ENCODE data around the gene PPARA. TPM values are rescaled to one million over a fixed set of nuclear protein-coding genes. Genes with fewer than 3 reads are reported as not detected.
"Not testable (repeated sequence)": the region's sequence is repeated elsewhere in the genome, so short reads cannot be mapped to it uniquely, and the experiment has no call there.

The PPARA gene
- total RNA-seq, 2 experiments from 2014 or later = 6.2 to 8.9 TPM

GRCh38 chr22:46262449-46263215 is 112.3 kb downstream of the PPARA start:
- Mint-ChIP-seq H3K4me3 (no peak overlapping the region), H3K4me1 (peaks cover 8% of the 10 kb centered on the region), H3K9me3 (ENCODE audit: low read depth) (no peaks in the 10 kb centered on the region), H3K36me3 (ENCODE audit: low read depth) (peaks cover 3% of the 10 kb centered on the region), H3K27ac (no peak overlapping the region), H3K27me3 (peaks cover 64% of the 10 kb centered on the region)
- intact Hi-C loops (cut with DNase I, micrococcal nuclease) = no loop called here
- ChIA-PET CTCF (no interaction called here), POLR2A (no interaction called here)
- ATAC-seq = peak; percentile 63
- DNase-seq = peak; percentile 72

DNA sequence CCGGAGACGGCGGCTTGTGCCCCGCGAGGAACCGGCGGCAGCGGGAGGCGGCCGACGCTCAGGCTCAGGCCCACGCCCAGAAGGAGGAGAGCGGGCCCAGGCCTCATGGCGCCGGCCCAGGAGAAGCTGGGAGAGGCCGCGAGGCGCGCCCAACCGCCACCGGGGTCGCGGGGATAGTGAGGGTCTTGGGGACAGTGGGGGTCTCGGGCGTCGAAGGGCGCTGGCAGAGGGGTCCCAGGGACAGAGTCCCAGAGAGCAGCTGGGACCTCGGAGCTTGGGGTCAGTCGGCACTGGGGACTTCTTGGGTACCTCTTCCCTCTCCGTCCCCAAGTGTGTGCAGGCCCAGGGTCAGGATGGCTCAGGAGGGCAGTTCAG is 112.9 kb downstream of the PPARA start, which contains the start of gene PKDREJ:
Gene PKDREJ (minus strand): TSS at position 128 of the 375 bp plus-strand sequence. CDS start 21 bp downstream, at position 107.
- CTCF ChIA-PET = no interaction called here
- peaks cover 9% of the 10 kb centered on the region for H3K4me1 Mint-ChIP-seq
- intact Hi-C loops (cut with DNase I, micrococcal nuclease) = no loop called here
- peaks cover 3% of the 10 kb centered on the region for H3K36me3 Mint-ChIP-seq (ENCODE audit: low read depth)
- H3K4me3 Mint-ChIP-seq = no peak within 1 kb of the TSS
- no peak for ATAC-seq
- no peaks in the 10 kb centered on the region for H3K9me3 Mint-ChIP-seq (ENCODE audit: low read depth)
- no peak within 1 kb of the TSS for H3K27ac Mint-ChIP-seq
- peaks cover 64% of the 10 kb centered on the region for H3K27me3 Mint-ChIP-seq
- POLR2A ChIA-PET = no interaction called here
- no peak for DNase-seq

DNA sequence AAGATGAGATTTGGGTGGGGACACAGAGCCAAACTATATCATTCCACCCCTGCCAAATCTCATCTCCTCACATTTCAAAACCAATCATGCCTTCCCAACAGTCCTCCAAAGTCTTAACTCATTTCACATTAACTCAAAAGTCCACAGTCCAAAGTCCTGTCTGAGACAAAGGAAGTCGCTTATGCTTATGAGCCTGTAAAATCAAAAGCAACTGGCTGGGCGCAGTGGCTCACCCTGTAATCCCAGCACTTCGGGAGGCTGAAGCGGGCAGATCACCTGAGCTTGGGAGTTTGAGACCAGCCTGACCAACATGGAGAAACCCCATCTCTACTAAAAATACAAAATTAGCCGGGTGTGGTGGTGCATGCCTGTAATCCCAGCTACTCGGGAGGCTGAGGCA is 114.2 kb downstream of the PPARA start:
- H3K4me3 Mint-ChIP-seq; DNase-seq; intact Hi-C loops (cut with DNase I, micrococcal nuclease); H3K9me3 Mint-ChIP-seq (ENCODE audit: low read depth); H3K36me3 Mint-ChIP-seq (ENCODE audit: low read depth); H3K27ac Mint-ChIP-seq; CTCF ChIA-PET; ATAC-seq; POLR2A ChIA-PET: not testable (repeated sequence)
- Mint-ChIP-seq H3K4me1 (peaks cover 12% of the 10 kb centered on the region), H3K27me3 (peaks cover 59% of the 10 kb centered on the region)

GRCh38 chr22:46265627-46266026 is 115.3 kb downstream of the PPARA start:
- DNase-seq; POLR2A ChIA-PET; H3K9me3 Mint-ChIP-seq (ENCODE audit: low read depth); intact Hi-C loops (cut with DNase I, micrococcal nuclease); CTCF ChIA-PET; ATAC-seq; H3K27ac Mint-ChIP-seq; H3K4me3 Mint-ChIP-seq; H3K36me3 Mint-ChIP-seq (ENCODE audit: low read depth): not testable (repeated sequence)
- H3K27me3 Mint-ChIP-seq = peaks cover 52% of the 10 kb centered on the region
- peaks cover 14% of the 10 kb centered on the region for H3K4me1 Mint-ChIP-seq

DNA sequence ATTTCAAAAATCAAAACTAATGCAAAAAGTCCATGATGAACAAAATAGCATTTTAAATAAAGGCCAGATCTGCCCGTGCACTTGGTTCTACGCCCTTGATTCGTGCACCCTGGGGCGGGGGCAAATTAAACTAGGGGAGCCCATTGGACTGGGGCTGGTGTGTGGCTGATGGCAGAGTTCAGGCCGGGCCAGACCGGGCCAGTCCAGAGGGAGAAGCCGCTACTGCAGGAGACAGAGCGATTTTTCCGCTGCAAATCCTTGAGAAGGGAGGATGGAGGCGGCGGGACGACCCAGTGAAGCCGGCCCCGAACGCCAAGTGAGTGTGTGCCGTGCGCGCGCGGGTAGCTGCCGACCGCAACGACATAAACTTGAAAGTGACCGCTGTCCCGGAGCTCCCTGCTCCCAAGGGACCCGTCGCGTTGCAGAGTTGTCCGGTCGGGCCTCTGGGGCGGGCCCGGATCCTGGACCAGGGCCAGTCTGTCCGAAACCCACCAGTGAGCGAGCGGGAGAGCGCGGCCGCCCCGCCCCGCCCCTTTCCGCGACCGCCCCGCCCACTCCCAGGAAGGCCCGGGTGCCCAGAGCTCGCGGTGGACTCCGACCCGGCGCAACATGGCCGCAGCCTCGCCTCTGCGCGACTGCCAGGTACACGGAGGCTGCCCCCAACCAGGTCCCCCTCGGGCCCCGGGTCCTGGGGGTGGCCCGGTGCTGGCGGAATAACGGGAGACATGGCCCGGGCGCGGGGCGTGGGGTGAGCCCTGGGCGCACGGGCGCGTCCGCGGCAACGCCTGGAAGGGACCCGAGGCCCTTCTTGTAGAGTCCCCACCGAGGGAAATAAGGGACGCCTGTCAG is 117.3 kb downstream of the PPARA start, which contains the start of gene TTC38:
Gene TTC38 (plus strand): TSS at position 578 of the 849 bp plus-strand sequence. CDS start 32 bp downstream, at position 610.
- Mint-ChIP-seq H3K36me3 (ENCODE audit: low read depth) (peaks cover 3% of the 10 kb centered on the region), H3K4me3 (peak within 1 kb of the TSS; percentile 80), H3K9me3 (ENCODE audit: low read depth) (no peaks in the 10 kb centered on the region), H3K4me1 (peaks cover 11% of the 10 kb centered on the region), H3K27me3 (peaks cover 33% of the 10 kb centered on the region), H3K27ac (no peak within 1 kb of the TSS)
- intact Hi-C loops (cut with DNase I, micrococcal nuclease) = loop anchor here in 1 of 2 experiments (1.0 kb wide), 3 partner anchors 17 to 117 kb away; partner anchors contain the start of genes CDPF1, GTSE1 and PPARA
- ATAC-seq (peak; percentile 85), DNase-seq (peak; percentile 61)
- ChIA-PET CTCF (interaction anchor here (0.6 to 1.2 kb wide), 5 partner anchors 20 to 861 kb away, joined by 3 to 5 read pairs (median 3); no protein-coding TSS in a partner anchor), POLR2A (no interaction called here)

- ATAC-seq (no peak), DNase-seq (no peak)
- H3K4me1 Mint-ChIP-seq = peaks cover 11% of the 10 kb centered on the region
- peaks cover 3% of the 10 kb centered on the region for H3K36me3 Mint-ChIP-seq (ENCODE audit: low read depth)
- H3K27me3 Mint-ChIP-seq = peaks cover 20% of the 10 kb centered on the region
- intact Hi-C loops (cut with DNase I, micrococcal nuclease) = no loop called here
- CTCF ChIA-PET = interaction anchor here (0.7 kb wide), 1 partner anchor 264 kb away, joined by 3 read pairs; no protein-coding TSS in a partner anchor
- H3K27ac Mint-ChIP-seq = peak overlapping the region; percentile 19
- no peaks in the 10 kb centered on the region for H3K9me3 Mint-ChIP-seq (ENCODE audit: low read depth)
- peak overlapping the region; percentile 15 for H3K4me3 Mint-ChIP-seq
- POLR2A ChIA-PET = no interaction called here
Observed at GRCh38 chr22:46269564-46269963, 119.2 kb downstream of the PPARA start.

- ChIA-PET CTCF (interaction anchor here (0.7 kb wide), 1 partner anchor 40 kb away, joined by 3 read pairs; no protein-coding TSS in a partner anchor), POLR2A (no interaction called here)
- H3K27ac Mint-ChIP-seq = no peak overlapping the region
- no peak for ATAC-seq
- peaks cover 10% of the 10 kb centered on the region for H3K4me1 Mint-ChIP-seq
- H3K36me3 Mint-ChIP-seq (ENCODE audit: low read depth) = peaks cover 8% of the 10 kb centered on the region
- H3K9me3 Mint-ChIP-seq (ENCODE audit: low read depth) = no peaks in the 10 kb centered on the region
- H3K4me3 Mint-ChIP-seq = no peak overlapping the region
- peaks cover 3% of the 10 kb centered on the region for H3K27me3 Mint-ChIP-seq
- intact Hi-C loops (cut with DNase I, micrococcal nuclease) = no loop called here
- no peak for DNase-seq
Observed at GRCh38 chr22:46272196-46272595, 121.9 kb downstream of the PPARA start.

- Mint-ChIP-seq H3K27me3 (no peaks in the 10 kb centered on the region), H3K4me1 (peaks cover 6% of the 10 kb centered on the region), H3K9me3 (ENCODE audit: low read depth) (no peaks in the 10 kb centered on the region), H3K36me3 (ENCODE audit: low read depth) (peaks cover 10% of the 10 kb centered on the region), H3K4me3 (no peak overlapping the region), H3K27ac (no peak overlapping the region)
- ChIA-PET POLR2A (no interaction called here), CTCF (interaction anchor here (0.7 kb wide), 2 partner anchors 40 to 88 kb away, joined by 3 read pairs; no protein-coding TSS in a partner anchor)
- ATAC-seq (no peak), DNase-seq (no peak)
- intact Hi-C loops (cut with DNase I, micrococcal nuclease) = no loop called here
Observed at GRCh38 chr22:46272762-46273431, 122.6 kb downstream of the PPARA start.

DNA sequence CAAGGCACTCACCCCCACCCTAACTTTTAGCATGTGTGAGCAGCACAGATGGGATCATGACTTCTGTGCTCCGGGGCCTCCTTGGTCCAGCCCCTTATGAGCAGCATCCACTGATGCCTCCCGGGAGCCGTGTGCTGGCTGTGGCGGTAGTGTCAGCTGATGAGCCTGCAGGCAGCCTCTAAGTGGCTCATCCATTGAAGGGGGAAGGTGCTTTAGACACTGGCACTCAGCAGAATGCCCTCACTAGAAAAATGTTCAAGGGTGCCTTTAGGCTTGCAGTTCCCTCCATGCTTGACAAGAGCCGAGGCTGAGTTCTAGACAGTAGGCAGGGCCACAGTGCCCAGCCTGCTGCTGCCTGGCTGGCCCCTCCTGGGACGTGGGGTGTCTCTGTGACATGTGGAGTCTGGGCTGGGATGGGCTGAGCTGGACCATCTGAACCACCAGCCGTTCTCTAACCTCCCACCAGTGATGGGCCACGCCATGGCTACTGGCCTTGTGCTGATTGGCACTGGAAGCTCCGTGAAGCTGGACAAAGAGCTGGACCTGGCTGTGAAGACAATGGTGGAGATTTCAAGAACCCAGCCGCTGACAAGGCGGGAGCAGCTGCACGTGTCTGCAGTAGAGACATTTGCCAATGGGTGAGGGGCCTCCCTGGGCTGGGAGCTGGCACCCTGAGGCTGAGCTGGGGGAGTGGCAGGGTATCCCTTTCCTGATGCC is 123.3 kb downstream of the PPARA start:
- H3K4me3 Mint-ChIP-seq = no peak overlapping the region
- no peaks in the 10 kb centered on the region for H3K27me3 Mint-ChIP-seq

GRCh38 chr22:46274381-46274780 is 124.1 kb downstream of the PPARA start:
- no peak overlapping the region for H3K27ac Mint-ChIP-seq
- H3K4me1 Mint-ChIP-seq = peaks cover 3% of the 10 kb centered on the region
- intact Hi-C loops (cut with DNase I, micrococcal nuclease) = no loop called here
- no peaks in the 10 kb centered on the region for H3K9me3 Mint-ChIP-seq (ENCODE audit: low read depth)
- ATAC-seq (no peak), DNase-seq (no peak)
- ChIA-PET POLR2A (no interaction called here), CTCF (no interaction called here)
- no peaks in the 10 kb centered on the region for H3K27me3 Mint-ChIP-seq
- H3K4me3 Mint-ChIP-seq = no peak overlapping the region
- peaks cover 10% of the 10 kb centered on the region for H3K36me3 Mint-ChIP-seq (ENCODE audit: low read depth)

More for the DNA sequence above, 123.3 kb downstream of the PPARA start:
- H3K4me1 Mint-ChIP-seq = peaks cover 3% of the 10 kb centered on the region
- DNase-seq (no peak), ATAC-seq (no peak)
- H3K36me3 Mint-ChIP-seq (ENCODE audit: low read depth) = peaks cover 10% of the 10 kb centered on the region
- ChIA-PET POLR2A (no interaction called here), CTCF (interaction anchor here (0.7 kb wide), 1 partner anchor 89 kb away, joined by 3 read pairs; no protein-coding TSS in a partner anchor)
- H3K9me3 Mint-ChIP-seq (ENCODE audit: low read depth) = no peaks in the 10 kb centered on the region
- intact Hi-C loops (cut with DNase I, micrococcal nuclease) = no loop called here
- no peak overlapping the region for H3K27ac Mint-ChIP-seq
